ENCODE results near the gene ITPR1.
"Not testable (repeated sequence)": the region's sequence is repeated elsewhere in the genome, so short reads cannot be mapped to it uniquely, and the experiment has no call there.

ITPR1 gene

GRCh38 chr3:4749567-4750002, 256.4 kb downstream of the ITPR1 start:
- DNase-seq = no peak

GRCh38 chr3:4750306-4750968, 257.3 kb downstream of the ITPR1 start:
- no peak for DNase-seq

GRCh38 chr3:4751029-4751501, 257.9 kb downstream of the ITPR1 start:
- no peak for DNase-seq

- DNase-seq = no peak
These were observed 258.5 kb downstream of the ITPR1 start for GRCh38 chr3:4751502-4752101.

- no peak for DNase-seq
These were observed 259.3 kb downstream of the ITPR1 start for GRCh38 chr3:4752201-4753072.

GRCh38 chr3:4753073-4753691, 260.0 kb downstream of the ITPR1 start:
- no peak for DNase-seq

- DNase-seq = no peak
These were observed 261.3 kb downstream of the ITPR1 start for GRCh38 chr3:4754180-4755086.

GRCh38 chr3:4755566-4755965, 262.4 kb downstream of the ITPR1 start:
- DNase-seq = no peak

- no peak for DNase-seq
These were observed 263.1 kb downstream of the ITPR1 start for GRCh38 chr3:4756057-4756775.

GRCh38 chr3:4756855-4757574, 263.9 kb downstream of the ITPR1 start:
- no peak for DNase-seq

- no peak for DNase-seq
These were observed 264.6 kb downstream of the ITPR1 start for GRCh38 chr3:4757575-4758248.

- DNase-seq = no peak
These were observed 265.2 kb downstream of the ITPR1 start for GRCh38 chr3:4758249-4758860.

GRCh38 chr3:4758957-4759656, 266.0 kb downstream of the ITPR1 start:
- no peak for DNase-seq

- DNase-seq = no peak
These were observed 266.7 kb downstream of the ITPR1 start for GRCh38 chr3:4759689-4760312.

- DNase-seq = no peak
These were observed 268.6 kb downstream of the ITPR1 start for GRCh38 chr3:4761759-4762158.

- DNase-seq = not testable (repeated sequence)
These were observed 269.5 kb downstream of the ITPR1 start for GRCh38 chr3:4762481-4763230.

GRCh38 chr3:4763604-4764247, 270.6 kb downstream of the ITPR1 start:
- no peak for DNase-seq
